ENCODE data around the gene RAB31. TPM values are rescaled to one million over a fixed set of nuclear protein-coding genes. Genes with fewer than 3 reads are reported as not detected.

The RAB31 gene
- total and polyA plus RNA-seq, 2 of the 13 experiments (the other 11 are each of a cell fraction or from before 2014, with no cell fraction given): 1.1 to 1.7 TPM

- TF ChIP-seq, protein P1, sequence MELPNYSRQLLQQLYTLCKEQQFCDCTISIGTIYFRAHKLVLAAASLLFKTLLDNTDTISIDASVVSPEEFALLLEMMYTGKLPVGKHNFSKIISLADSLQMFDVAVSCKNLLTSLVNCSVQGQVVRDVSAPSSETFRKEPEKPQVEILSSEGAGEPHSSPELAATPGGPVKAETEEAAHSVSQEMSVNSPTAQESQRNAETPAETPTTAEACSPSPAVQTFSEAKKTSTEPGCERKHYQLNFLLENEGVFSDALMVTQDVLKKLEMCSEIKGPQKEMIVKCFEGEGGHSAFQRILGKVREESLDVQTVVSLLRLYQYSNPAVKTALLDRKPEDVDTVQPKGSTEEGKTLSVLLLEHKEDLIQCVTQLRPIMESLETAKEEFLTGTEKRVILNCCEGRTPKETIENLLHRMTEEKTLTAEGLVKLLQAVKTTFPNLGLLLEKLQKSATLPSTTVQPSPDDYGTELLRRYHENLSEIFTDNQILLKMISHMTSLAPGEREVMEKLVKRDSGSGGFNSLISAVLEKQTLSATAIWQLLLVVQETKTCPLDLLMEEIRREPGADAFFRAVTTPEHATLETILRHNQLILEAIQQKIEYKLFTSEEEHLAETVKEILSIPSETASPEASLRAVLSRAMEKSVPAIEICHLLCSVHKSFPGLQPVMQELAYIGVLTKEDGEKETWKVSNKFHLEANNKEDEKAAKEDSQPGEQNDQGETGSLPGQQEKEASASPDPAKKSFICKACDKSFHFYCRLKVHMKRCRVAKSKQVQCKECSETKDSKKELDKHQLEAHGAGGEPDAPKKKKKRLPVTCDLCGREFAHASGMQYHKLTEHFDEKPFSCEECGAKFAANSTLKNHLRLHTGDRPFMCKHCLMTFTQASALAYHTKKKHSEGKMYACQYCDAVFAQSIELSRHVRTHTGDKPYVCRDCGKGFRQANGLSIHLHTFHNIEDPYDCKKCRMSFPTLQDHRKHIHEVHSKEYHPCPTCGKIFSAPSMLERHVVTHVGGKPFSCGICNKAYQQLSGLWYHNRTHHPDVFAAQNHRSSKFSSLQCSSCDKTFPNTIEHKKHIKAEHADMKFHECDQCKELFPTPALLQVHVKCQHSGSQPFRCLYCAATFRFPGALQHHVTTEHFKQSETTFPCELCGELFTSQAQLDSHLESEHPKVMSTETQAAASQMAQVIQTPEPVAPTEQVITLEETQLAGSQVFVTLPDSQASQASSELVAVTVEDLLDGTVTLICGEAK (IDR thresholded peaks at IDR 0.05): no peak
- TF ChIP-seq, protein P1 (CRISPR knock-in tag; IDR thresholded peaks at IDR 0.05): no peak
- TF ChIP-seq, protein P2, sequence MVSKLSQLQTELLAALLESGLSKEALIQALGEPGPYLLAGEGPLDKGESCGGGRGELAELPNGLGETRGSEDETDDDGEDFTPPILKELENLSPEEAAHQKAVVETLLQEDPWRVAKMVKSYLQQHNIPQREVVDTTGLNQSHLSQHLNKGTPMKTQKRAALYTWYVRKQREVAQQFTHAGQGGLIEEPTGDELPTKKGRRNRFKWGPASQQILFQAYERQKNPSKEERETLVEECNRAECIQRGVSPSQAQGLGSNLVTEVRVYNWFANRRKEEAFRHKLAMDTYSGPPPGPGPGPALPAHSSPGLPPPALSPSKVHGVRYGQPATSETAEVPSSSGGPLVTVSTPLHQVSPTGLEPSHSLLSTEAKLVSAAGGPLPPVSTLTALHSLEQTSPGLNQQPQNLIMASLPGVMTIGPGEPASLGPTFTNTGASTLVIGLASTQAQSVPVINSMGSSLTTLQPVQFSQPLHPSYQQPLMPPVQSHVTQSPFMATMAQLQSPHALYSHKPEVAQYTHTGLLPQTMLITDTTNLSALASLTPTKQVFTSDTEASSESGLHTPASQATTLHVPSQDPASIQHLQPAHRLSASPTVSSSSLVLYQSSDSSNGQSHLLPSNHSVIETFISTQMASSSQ (IDR thresholded peaks at IDR 0.05; ENCODE audit: low read depth): no peak
- TF ChIP-seq, protein P2 (CRISPR knock-in tag; IDR thresholded peaks at IDR 0.05; ENCODE audit: borderline replicate concordance): no peak
Observed at GRCh38 chr18:9737472-9738121, 29.5 kb downstream of the RAB31 start (continued).
